CD4-positive, alpha-beta memory T cell (primary cell): ENCODE results near the gene CKMT1A. TPM values are rescaled to one million over a fixed set of nuclear protein-coding genes. Genes with fewer than 3 reads are reported as not detected.

ENCODE experiments used
- polyA plus RNA-seq, 2 donors: library from polyadenylated mRNA; unstranded; fragments of 300-500 nt; fragmentation: Illumina TruSeq; gene quantifications; one replicate each; pipeline ENCODE4 v1.2.3, GENCODE V29; 2021
- total RNA-seq, 2 experiments: library from RNA; stranded (reverse); gene quantifications; one replicate each; pipeline ENCODE4 v1.2.3, GENCODE V29; 2021

Gene CKMT1A
- total and polyA plus RNA-seq, 4 experiments from 2014 or later, result not detected

Other genes starting within 250 kb of the CKMT1A start
- gene TP53BP1, start 200.7 kb upstream of the CKMT1A start, total RNA-seq, result 10 to 100 TPM; 40.6 to 46.3 TPM
- gene TP53BP1, start 200.7 kb upstream of the CKMT1A start, polyA plus RNA-seq, result 10 to 100 TPM in 1 of 2 donors, 1 to 10 TPM in 1; 2.7 to 10.5 TPM
- under 1 TPM; 0.33 to 0.35 TPM for gene MAP1A, start 176.3 kb upstream of the CKMT1A start, total RNA-seq
- gene MAP1A, start 176.3 kb upstream of the CKMT1A start, polyA plus RNA-seq, result 1 to 10 TPM in 1 of 2 donors, under 1 TPM in 1; 0.10 to 1.8 TPM
- gene PPIP5K1, start 103.7 kb upstream of the CKMT1A start, total RNA-seq, result 10 to 100 TPM; 55.2 to 66.6 TPM
- 1 to 10 TPM; 4.4 to 7.4 TPM for gene PPIP5K1, start 103.7 kb upstream of the CKMT1A start, polyA plus RNA-seq
- gene CKMT1B, start 99.8 kb upstream of the CKMT1A start, total RNA-seq, result not detected
- gene CKMT1B, start 99.8 kb upstream of the CKMT1A start, polyA plus RNA-seq, result not detected
- gene STRC, start 75.1 kb upstream of the CKMT1A start, total RNA-seq, result 1 to 10 TPM; 2.4 to 2.8 TPM
- gene STRC, start 75.1 kb upstream of the CKMT1A start, polyA plus RNA-seq, result not detected
- gene CATSPER2, start 45.0 kb upstream of the CKMT1A start, total RNA-seq, result 10 to 100 TPM; 11.4 to 12.8 TPM
- under 1 TPM in 1 of 2 donors, not detected in 1; 0.96 TPM for gene CATSPER2, start 45.0 kb upstream of the CKMT1A start, polyA plus RNA-seq
- 100 to 1,000 TPM; 232 to 248 TPM for gene PDIA3, start 52.6 kb downstream of the CKMT1A start, total RNA-seq
- gene PDIA3, start 52.6 kb downstream of the CKMT1A start, polyA plus RNA-seq, result 100 to 1,000 TPM; 391 to 411 TPM
- 1 to 10 TPM; 1.3 to 1.8 TPM for gene ELL3, start 83.1 kb downstream of the CKMT1A start, total RNA-seq
- 1 to 10 TPM; 1.1 to 2.6 TPM for gene ELL3, start 83.1 kb downstream of the CKMT1A start, polyA plus RNA-seq
- 100 to 1,000 TPM; 564 to 596 TPM for gene SERF2, start 98.5 kb downstream of the CKMT1A start, total RNA-seq
- gene SERF2, start 98.5 kb downstream of the CKMT1A start, polyA plus RNA-seq, result 1,000 to 10,000 TPM; 1,674 to 1,994 TPM
- under 1 TPM in 1 of 2 experiments, not detected in 1; 0.25 TPM for gene SERINC4, start 106.4 kb downstream of the CKMT1A start, total RNA-seq
- 1 to 10 TPM in 1 of 2 donors, under 1 TPM in 1; 0.70 to 3.4 TPM for gene SERINC4, start 106.4 kb downstream of the CKMT1A start, polyA plus RNA-seq
- gene HYPK, start 106.7 kb downstream of the CKMT1A start, total RNA-seq, result 10 to 100 TPM; 23.6 to 24.6 TPM
- 10 to 100 TPM; 10.2 to 15.2 TPM for gene HYPK, start 106.7 kb downstream of the CKMT1A start, polyA plus RNA-seq
- gene MFAP1, start 130.8 kb downstream of the CKMT1A start, total RNA-seq, result 10 to 100 TPM; 24.9 to 25.9 TPM
- gene MFAP1, start 130.8 kb downstream of the CKMT1A start, polyA plus RNA-seq, result 10 to 100 TPM in 1 of 2 donors, 1 to 10 TPM in 1; 5.4 to 22.5 TPM
- 10 to 100 TPM; 17.2 TPM for gene WDR76, start 133.1 kb downstream of the CKMT1A start, total RNA-seq
- 10 to 100 TPM in 1 of 2 donors, 1 to 10 TPM in 1; 8.7 to 12.2 TPM for gene WDR76, start 133.1 kb downstream of the CKMT1A start, polyA plus RNA-seq